Sigmoid colon (tissue), 7 donors: ENCODE data around the gene TENM4. TPM values are rescaled to one million over a fixed set of nuclear protein-coding genes. Genes with fewer than 3 reads are reported as not detected.

ENCODE experiments used
- DNase-seq: peaks from one replicate; pipeline ENCODE4 v3.0.0-alpha.2; 2019
- H3K27ac ChIP-seq, 4 donors: fragments of 200-600 bp; sonication (generic); one replicate each; pipeline ENCODE4 v1.5.1; 2016 to 2019; ENCODE audit warnings: mild to moderate bottlenecking in 1 of 4
- H3K27me3 ChIP-seq, 3 donors: fragments of 200-600 bp; sonication (generic); one replicate each; pipeline ENCODE4 v1.5.1; 2019; ENCODE audit warnings: mild to moderate bottlenecking in 1 of 3
- H3K36me3 ChIP-seq, 4 donors: fragments of 200-600 bp; sonication (generic); one replicate each; pipeline ENCODE4 v1.5.1; 2016 to 2019
- H3K4me1 ChIP-seq, 4 donors: fragments of 200-600 bp; sonication (generic); one replicate each; pipeline ENCODE4 v1.5.1; 2017 to 2019
- H3K4me3 ChIP-seq, 4 donors: fragments of 200-600 bp; sonication (generic); one replicate each; pipeline ENCODE4 v1.5.1; 2017 to 2019; ENCODE audit warnings: mild to moderate bottlenecking in 2 of 4, moderate library complexity in 1 of 4
- H3K9me3 ChIP-seq, 4 donors: fragments of 200-600 bp in 3 of 4; sonication (generic) in 3 of 4; one replicate each; pipeline versions ENCODE4 v1.5.1 to v1.6.1; 2013 to 2019
- CTCF ChIP-seq, 4 experiments: fragments of 450-650 bp in 3 of 4; fragments of 200-600 bp in 1 of 4; IDR thresholded peaks; one replicate each; pipeline ENCODE4 v1.5.1; 2016 to 2019; ENCODE audit warnings: antibody characterized with exemption in 4 of 4, mild to moderate bottlenecking in 3 of 4, moderate library complexity in 2 of 4
- EP300 ChIP-seq, 4 donors: sonication (generic); formaldehyde crosslinking; IDR thresholded peaks; one replicate each; pipeline ENCODE4 v1.6.1; 2017; ENCODE audit warnings: antibody characterized with exemption in 4 of 4
- POLR2A ChIP-seq, 2 donors: fragments of 450-650 bp; IDR thresholded peaks; one replicate each; pipeline ENCODE4 v1.6.1; 2016; ENCODE audit warnings: antibody characterized with exemption in 2 of 2, mild to moderate bottlenecking in 2 of 2, moderate library complexity in 2 of 2
- POLR2AphosphoS5 ChIP-seq, 4 donors: sonication (generic); formaldehyde crosslinking; IDR thresholded peaks; one replicate each; pipeline ENCODE4 v1.6.1; 2017; ENCODE audit warnings: antibody characterized with exemption in 4 of 4
- WGBS, 2 donors: extraction: QIAGEN DNeasy Blood & Tissue Kit; methylation state at CpG; one replicate each; pipeline ENCODE4 v1.1.7; 2013; 5-methylcytosine and 5-hydroxymethylcytosine counted together
- intact Hi-C: fragments of 100-400 bp; cut with DNase I; formaldehyde crosslinking; loops from one replicate; pipeline ENCODE4 v1.15.1; 2023
- polyA plus RNA-seq, 3 donors: library from polyadenylated mRNA; stranded (reverse); fragments of 200-250 nt; gene quantifications; one replicate each; pipeline ENCODE4 v1.2.3, GENCODE V29; 2013
- total RNA-seq, 4 donors: library from RNA; depleted of rRNA; stranded (reverse); fragments of >200 nt; gene quantifications; one replicate each; pipeline ENCODE4 v1.1.0, GENCODE V29; 2016
- donor health status: healthy with polysubstance abuse.
- donor health status: Bipolar disorder and iron deficiency.
- donor health status: healthy.

The TENM4 gene
- total and polyA plus RNA-seq, 7 donors = 0.23 to 14.6 (median 1.9) TPM; not detected in 1

- Histone ChIP-seq H3K27me3 (no peaks in the 10 kb centered on the region), H3K4me3 (no peak overlapping the region)
- TF ChIP-seq POLR2AphosphoS5 (IDR thresholded peaks at IDR 0.05) (no peak), CTCF (IDR thresholded peaks at IDR 0.05) (no peak), EP300 (IDR thresholded peaks at IDR 0.05) (no peak), POLR2A (IDR thresholded peaks at IDR 0.05) (no peak)
Measured at GRCh38 chr11:78921509-78921908, 519.3 kb downstream of the TENM4 start.

GRCh38 chr11:78920329-78920728 lies 520.5 kb downstream of the TENM4 start:
- no peak for DNase-seq
- H3K36me3 ChIP-seq = no peaks in the 10 kb centered on the region
- intact Hi-C loops = no loop called here
- H3K9me3 ChIP-seq = no peaks in the 10 kb centered on the region
- H3K27me3 ChIP-seq = no peaks in the 10 kb centered on the region
- TF ChIP-seq POLR2AphosphoS5 (IDR thresholded peaks at IDR 0.05) = no peak
- no peak for TF ChIP-seq POLR2A (IDR thresholded peaks at IDR 0.05)
- TF ChIP-seq CTCF (IDR thresholded peaks at IDR 0.05) = no peak
- no peak for TF ChIP-seq EP300 (IDR thresholded peaks at IDR 0.05)
- no peak overlapping the region for H3K4me3 ChIP-seq
- no peaks in the 10 kb centered on the region for H3K4me1 ChIP-seq
- no peak overlapping the region for H3K27ac ChIP-seq
- 79 to 80% methylated on average over 9 of the region's 9 CpGs for WGBS, 2 donors

More at GRCh38 chr11:78921509-78921908, 519.3 kb downstream of the TENM4 start:
- intact Hi-C loops = no loop called here
- no peaks in the 10 kb centered on the region for H3K36me3 ChIP-seq
- no peak overlapping the region for H3K27ac ChIP-seq
- no peak for DNase-seq
- H3K4me1 ChIP-seq = no peaks in the 10 kb centered on the region
- H3K9me3 ChIP-seq = no peaks in the 10 kb centered on the region
- WGBS, 2 donors = 68 to 93% methylated on average over 3 of the region's 3 CpGs

- WGBS, 2 donors = 59 to 74% methylated on average over 1 of the region's 1 CpG
Measured at GRCh38 chr11:78916759-78917158, 524.1 kb downstream of the TENM4 start.

GRCh38 chr11:78914503-78914902 lies 526.3 kb downstream of the TENM4 start:
- intact Hi-C loops = no loop called here
- WGBS, 2 donors = 47 to 74% methylated on average over 1 of the region's 1 CpG
- no peak overlapping the region for H3K4me3 ChIP-seq
- no peaks in the 10 kb centered on the region for H3K9me3 ChIP-seq
- H3K4me1 ChIP-seq = no peaks in the 10 kb centered on the region
- no peak overlapping the region for H3K27ac ChIP-seq
- no peak for TF ChIP-seq CTCF (IDR thresholded peaks at IDR 0.05)
- no peak for TF ChIP-seq EP300 (IDR thresholded peaks at IDR 0.05)
- no peak for TF ChIP-seq POLR2A (IDR thresholded peaks at IDR 0.05)
- TF ChIP-seq POLR2AphosphoS5 (IDR thresholded peaks at IDR 0.05) = no peak
- DNase-seq = no peak
- no peaks in the 10 kb centered on the region for H3K36me3 ChIP-seq
- no peaks in the 10 kb centered on the region for H3K27me3 ChIP-seq

More at GRCh38 chr11:78916759-78917158, 524.1 kb downstream of the TENM4 start:
- Histone ChIP-seq H3K9me3 (no peaks in the 10 kb centered on the region), H3K4me1 (no peaks in the 10 kb centered on the region), H3K27ac (no peak overlapping the region), H3K4me3 (no peak overlapping the region), H3K36me3 (no peaks in the 10 kb centered on the region), H3K27me3 (no peaks in the 10 kb centered on the region)
- intact Hi-C loops = no loop called here
- TF ChIP-seq POLR2AphosphoS5 (IDR thresholded peaks at IDR 0.05) (no peak), POLR2A (IDR thresholded peaks at IDR 0.05) (no peak)
- no peak for DNase-seq

- H3K4me1 ChIP-seq = no peaks in the 10 kb centered on the region
- H3K9me3 ChIP-seq = no peaks in the 10 kb centered on the region
- H3K36me3 ChIP-seq = no peaks in the 10 kb centered on the region
- H3K27ac ChIP-seq = no peak overlapping the region
- DNase-seq = no peak
- TF ChIP-seq CTCF (IDR thresholded peaks at IDR 0.05) (no peak), POLR2A (IDR thresholded peaks at IDR 0.05) (no peak), EP300 (IDR thresholded peaks at IDR 0.05) (no peak), POLR2AphosphoS5 (IDR thresholded peaks at IDR 0.05) (no peak)
- H3K27me3 ChIP-seq = no peaks in the 10 kb centered on the region
- WGBS, 2 donors = 82 to 90% methylated on average over 4 of the region's 4 CpGs
- intact Hi-C loops = no loop called here
- H3K4me3 ChIP-seq = no peak overlapping the region
Measured at GRCh38 chr11:78912778-78913177, 528.1 kb downstream of the TENM4 start.
